MM.1S (cell line): ENCODE results near the gene NCS1.

ENCODE experiments used
- DNase-seq: peaks from one replicate; pipeline ENCODE4 v3.0.0-alpha.2; 2015
- H2AFZ ChIP-seq: fragments of 300-600 bp; sonication (generic); 2 replicates; pipeline ENCODE4 v1.6.0; 2016; ENCODE audit warnings: antibody characterized with exemption, low read length
- H3F3A ChIP-seq: fragments of 300-600 bp; sonication (generic); 2 replicates; pipeline ENCODE4 v1.6.1; 2016; ENCODE audit warnings: mild to moderate bottlenecking, antibody characterized with exemption, low read length, moderate library complexity, mixed read lengths; ENCODE audit not compliant: insufficient read depth
- H3K27ac ChIP-seq: fragments of 300-600 bp; sonication (generic); 2 replicates; pipeline ENCODE4 v1.5.1; 2016; ENCODE audit warnings: mild to moderate bottlenecking, low read length
- H3K27me3 ChIP-seq: fragments of 300-600 bp; sonication (generic); replicated peaks from 2 replicates; pipeline ENCODE4 v1.6.0; 2016; ENCODE audit warnings: low read length; ENCODE audit not compliant: insufficient read depth
- H3K36me3 ChIP-seq: fragments of 300-600 bp; sonication (generic); replicated peaks from 2 replicates; pipeline ENCODE4 v1.6.1; 2016; ENCODE audit warnings: mild to moderate bottlenecking, low read length, mixed read lengths; ENCODE audit not compliant: insufficient read depth
- H3K4me1 ChIP-seq: fragments of 300-600 bp; sonication (generic); 2 replicates; pipeline ENCODE4 v1.6.1; 2016; ENCODE audit warnings: low read length, mixed read lengths
- H3K4me2 ChIP-seq: fragments of 300-600 bp; sonication (generic); 2 replicates; pipeline ENCODE4 v1.6.0; 2016; ENCODE audit warnings: low read depth, low read length
- H3K4me3 ChIP-seq: fragments of 300-600 bp; sonication (generic); 2 replicates; pipeline ENCODE4 v1.5.1; 2016; ENCODE audit warnings: low read length, mixed read lengths
- H3K79me2 ChIP-seq: fragments of 300-600 bp; sonication (generic); 2 replicates; pipeline ENCODE4 v1.6.1; 2016; ENCODE audit warnings: mixed run types, low read length, mixed read lengths
- H3K9ac ChIP-seq: fragments of 300-600 bp; sonication (generic); 2 replicates; pipeline ENCODE4 v1.6.1; 2016; ENCODE audit warnings: low read length, mixed read lengths
- H3K9me2 ChIP-seq: fragments of 300-600 bp; sonication (generic); replicated peaks from 2 replicates; pipeline ENCODE4 v1.6.1; 2016; ENCODE audit warnings: mild to moderate bottlenecking, low read length, mixed read lengths; ENCODE audit not compliant: insufficient read depth
- H3K9me3 ChIP-seq: fragments of 300-600 bp; sonication (generic); replicated peaks from 2 replicates; pipeline ENCODE4 v1.6.1; 2016; ENCODE audit warnings: mild to moderate bottlenecking, low read length, mixed read lengths; ENCODE audit not compliant: insufficient read depth
- H4K20me1 ChIP-seq: fragments of 300-600 bp; sonication (generic); 2 replicates; pipeline ENCODE4 v1.6.1; 2016; ENCODE audit warnings: mild to moderate bottlenecking, low read length, moderate library complexity, mixed read lengths; ENCODE audit not compliant: insufficient read depth
- EZH2 ChIP-seq: fragments of 300-600 bp; sonication (generic); optimal IDR thresholded peaks from 2 replicates; pipeline ENCODE3; 2017; ENCODE audit warnings: low read depth, mild to moderate bottlenecking, antibody characterized with exemption, low read length, mixed read lengths
- EZH2phosphoT487 ChIP-seq: fragments of 300-600 bp; sonication (generic); IDR thresholded peaks from 2 replicates; pipeline ENCODE4 v1.6.1; 2018; ENCODE audit warnings: antibody characterized with exemption, low read length
- TF ChIP-seq, protein P1 (sequence below): fragments of 300-600 bp; sonication (generic); IDR thresholded peaks from 2 replicates; pipeline ENCODE4 v1.5.1; 2016; ENCODE audit warnings: antibody characterized with exemption, low read length, mixed read lengths

NCS1 gene

DNA sequence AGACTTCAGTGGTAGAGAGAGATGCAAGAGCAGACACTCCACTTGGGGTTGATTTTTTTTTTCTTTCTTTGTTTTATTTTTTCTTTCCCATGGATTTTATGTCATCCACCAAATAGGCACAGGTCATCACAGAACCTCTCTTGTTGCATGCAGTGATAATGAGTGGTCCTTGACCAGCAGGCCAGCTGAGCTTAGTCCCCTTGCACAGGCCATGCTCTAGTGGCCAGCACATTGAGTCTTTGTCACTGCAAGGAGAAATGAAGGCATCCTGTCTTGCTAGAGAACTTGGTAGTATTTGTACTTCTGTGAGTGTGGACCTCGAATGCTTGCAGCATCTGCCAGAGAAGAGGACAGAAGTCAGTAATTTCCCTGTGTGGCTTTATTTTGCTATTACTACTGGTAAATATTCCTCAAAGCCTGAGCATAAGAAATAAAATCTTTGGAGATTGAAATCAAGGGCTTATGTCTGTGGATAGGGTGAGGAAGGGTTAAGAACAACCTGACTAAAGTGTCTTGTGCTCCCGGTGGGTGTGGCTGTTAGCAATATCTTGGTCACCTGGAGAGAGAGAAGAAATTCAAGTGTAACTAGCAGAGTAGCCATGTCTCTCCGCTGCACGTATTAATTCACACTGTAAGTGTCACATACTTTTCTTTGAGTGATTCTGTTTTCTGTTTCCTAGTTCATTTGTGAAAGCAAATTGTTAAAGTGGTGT lies 45.3 kb upstream of the NCS1 start:
- no peak overlapping the region for H3K27ac ChIP-seq
- no peak overlapping the region for H3K9ac ChIP-seq
- H3K9me2 ChIP-seq = no peaks in the 10 kb centered on the region
- no peak overlapping the region for H3K4me3 ChIP-seq
- H3K27me3 ChIP-seq = no peaks in the 10 kb centered on the region
- H2AFZ ChIP-seq = no peak overlapping the region
- H3K4me1 ChIP-seq = no peaks in the 10 kb centered on the region
- no peaks in the 10 kb centered on the region for H3K36me3 ChIP-seq
- no peaks in the 10 kb centered on the region for H3F3A ChIP-seq
- no peak for DNase-seq
- no peak for TF ChIP-seq EZH2
- TF ChIP-seq, protein P1, sequence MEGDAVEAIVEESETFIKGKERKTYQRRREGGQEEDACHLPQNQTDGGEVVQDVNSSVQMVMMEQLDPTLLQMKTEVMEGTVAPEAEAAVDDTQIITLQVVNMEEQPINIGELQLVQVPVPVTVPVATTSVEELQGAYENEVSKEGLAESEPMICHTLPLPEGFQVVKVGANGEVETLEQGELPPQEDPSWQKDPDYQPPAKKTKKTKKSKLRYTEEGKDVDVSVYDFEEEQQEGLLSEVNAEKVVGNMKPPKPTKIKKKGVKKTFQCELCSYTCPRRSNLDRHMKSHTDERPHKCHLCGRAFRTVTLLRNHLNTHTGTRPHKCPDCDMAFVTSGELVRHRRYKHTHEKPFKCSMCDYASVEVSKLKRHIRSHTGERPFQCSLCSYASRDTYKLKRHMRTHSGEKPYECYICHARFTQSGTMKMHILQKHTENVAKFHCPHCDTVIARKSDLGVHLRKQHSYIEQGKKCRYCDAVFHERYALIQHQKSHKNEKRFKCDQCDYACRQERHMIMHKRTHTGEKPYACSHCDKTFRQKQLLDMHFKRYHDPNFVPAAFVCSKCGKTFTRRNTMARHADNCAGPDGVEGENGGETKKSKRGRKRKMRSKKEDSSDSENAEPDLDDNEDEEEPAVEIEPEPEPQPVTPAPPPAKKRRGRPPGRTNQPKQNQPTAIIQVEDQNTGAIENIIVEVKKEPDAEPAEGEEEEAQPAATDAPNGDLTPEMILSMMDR = no peak
- no peak for TF ChIP-seq EZH2phosphoT487
- H3K79me2 ChIP-seq = no peaks in the 10 kb centered on the region
- no peak overlapping the region for H3K4me2 ChIP-seq
- no peaks in the 10 kb centered on the region for H3K9me3 ChIP-seq
- no peaks in the 10 kb centered on the region for H4K20me1 ChIP-seq

DNA sequence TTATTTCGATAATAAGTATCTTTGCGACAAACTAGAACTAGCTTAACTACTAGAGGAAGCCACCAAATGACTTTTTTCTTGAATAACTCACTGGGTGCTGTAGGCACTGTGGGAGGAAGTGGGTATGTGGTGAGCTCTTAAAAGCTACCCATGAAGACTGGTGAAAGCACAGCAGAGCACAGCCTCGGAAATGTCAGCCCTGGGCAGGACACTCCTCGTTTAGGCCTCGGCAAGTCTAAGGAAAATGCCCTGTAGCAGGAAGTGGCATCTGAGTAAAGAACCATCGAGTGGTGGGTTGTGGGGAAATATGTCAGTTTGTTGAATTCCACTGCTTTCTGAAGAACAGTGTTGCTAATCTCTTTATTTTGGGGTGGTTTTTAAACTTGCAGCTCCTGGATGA lies 44.0 kb upstream of the NCS1 start:
- TF ChIP-seq, protein P1 = no peak
- TF ChIP-seq EZH2 (no peak), EZH2phosphoT487 (no peak)
- no peak overlapping the region for H2AFZ ChIP-seq
- no peak for DNase-seq
- no peak overlapping the region for H3K4me2 ChIP-seq
- no peaks in the 10 kb centered on the region for H3K27me3 ChIP-seq
- no peaks in the 10 kb centered on the region for H3F3A ChIP-seq
- no peak overlapping the region for H3K9ac ChIP-seq
- H3K4me1 ChIP-seq = no peaks in the 10 kb centered on the region
- no peaks in the 10 kb centered on the region for H3K9me3 ChIP-seq
- H3K27ac ChIP-seq = no peak overlapping the region
- H3K79me2 ChIP-seq = no peaks in the 10 kb centered on the region
- no peaks in the 10 kb centered on the region for H3K9me2 ChIP-seq
- no peak overlapping the region for H3K4me3 ChIP-seq
- H4K20me1 ChIP-seq = no peaks in the 10 kb centered on the region
- no peaks in the 10 kb centered on the region for H3K36me3 ChIP-seq

DNA sequence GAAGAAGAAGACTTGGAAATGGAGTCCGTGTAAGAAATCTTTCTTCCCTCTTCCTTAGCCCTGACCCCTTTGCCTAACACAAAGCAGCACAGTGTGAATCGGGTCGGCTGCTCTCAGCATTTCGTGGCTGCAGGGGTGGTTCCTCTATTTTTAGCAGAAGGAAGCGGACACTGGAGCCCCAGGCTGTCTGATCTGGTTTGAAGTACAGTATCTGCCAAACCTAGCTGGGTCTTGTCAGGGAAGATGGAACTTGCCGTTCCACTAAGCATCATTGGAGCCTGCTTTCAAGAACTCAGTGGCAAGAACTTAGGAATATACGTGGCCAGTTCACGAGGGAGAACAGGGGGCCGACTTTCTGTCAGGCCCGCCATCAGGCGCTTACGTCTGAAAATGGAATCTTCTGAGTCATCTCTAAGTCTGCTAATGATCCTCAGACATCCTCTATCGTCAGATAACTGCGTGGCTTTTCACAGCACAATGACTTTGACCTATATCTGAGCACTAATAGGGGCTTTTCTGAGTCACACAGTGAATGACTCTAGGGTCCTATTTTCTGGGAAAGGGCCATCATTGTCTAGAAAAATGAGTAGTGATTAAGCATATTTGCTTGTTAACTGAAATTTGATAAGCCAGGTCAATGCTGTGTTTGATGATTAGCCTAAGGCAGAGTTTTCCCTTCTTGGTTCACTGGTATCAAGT lies 43.3 kb upstream of the NCS1 start:
- no peaks in the 10 kb centered on the region for H4K20me1 ChIP-seq
- H3K4me1 ChIP-seq = no peaks in the 10 kb centered on the region
- no peaks in the 10 kb centered on the region for H3K9me2 ChIP-seq
- no peak overlapping the region for H3K9ac ChIP-seq
- H2AFZ ChIP-seq = no peak overlapping the region
- H3K36me3 ChIP-seq = no peaks in the 10 kb centered on the region
- no peak for DNase-seq
- no peak overlapping the region for H3K4me2 ChIP-seq
- H3K27ac ChIP-seq = no peak overlapping the region
- TF ChIP-seq, protein P1 = no peak
- TF ChIP-seq EZH2 (no peak), EZH2phosphoT487 (no peak)
- no peaks in the 10 kb centered on the region for H3K27me3 ChIP-seq
- H3F3A ChIP-seq = no peaks in the 10 kb centered on the region
- H3K9me3 ChIP-seq = no peaks in the 10 kb centered on the region
- H3K79me2 ChIP-seq = no peaks in the 10 kb centered on the region
- H3K4me3 ChIP-seq = no peak overlapping the region
